ENCODE measurements around the gene API5. TPM values are rescaled to one million over a fixed set of nuclear protein-coding genes. Genes with fewer than 3 reads are reported as not detected.

The API5 gene
- 37.9 and 56.6 TPM in 2 replicates for total RNA-seq

GRCh38 chr11:43311791-43312607 is at the start of gene API5:
API5 (plus strand) TSS chr11:43311996; CDS start chr11:43312128, 132 bp downstream.

GRCh38 chr11:43358801-43359421 is 47.1 kb downstream of the API5 start, which contains the start of gene TTC17:
TTC17 (plus strand) TSS chr11:43358920; CDS start chr11:43358955, 35 bp downstream.

Other genes starting within 250 kb of the API5 start
- gene TTC17, start 46.9 kb downstream of the API5 start, total RNA-seq, result 65.4 and 90.8 TPM in 2 replicates

Data from bronchial smooth muscle cell (primary cell).